DMS 273 (cell line): ENCODE results near the gene NMUR1.

Experiments
- DNase-seq: peaks from one replicate; lab custom pipeline; 2025; ENCODE audit not compliant: unreplicated experiment; lab: John Stamatoyannopoulos, UW

The NMUR1 gene

GRCh38 chr2:231527955-231528635 is 2.1 kb downstream of the NMUR1 start:
- no peak for DNase-seq

DNA sequence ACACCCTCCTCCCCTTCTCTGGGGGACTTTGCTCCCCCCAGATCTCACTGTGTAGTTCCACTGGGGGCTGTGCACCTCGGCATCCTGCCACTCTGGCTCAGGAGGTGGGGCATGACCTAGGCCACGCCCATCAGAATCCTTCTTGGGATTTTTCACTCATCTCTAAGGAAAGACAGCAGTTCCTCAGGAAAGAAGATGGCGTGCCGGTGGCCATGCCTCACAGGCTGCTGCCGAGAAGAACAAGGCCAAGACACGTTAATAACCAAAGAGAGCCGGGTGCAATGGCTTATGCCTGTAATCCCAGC is 3.2 kb downstream of the NMUR1 start:
- DNase-seq, result no peak

- no peak for DNase-seq
Measured at GRCh38 chr2:231526341-231527090, 3.7 kb downstream of the NMUR1 start.

GRCh38 chr2:231525248-231526163 is 4.7 kb downstream of the NMUR1 start:
- DNase-seq, result no peak

GRCh38 chr2:231524477-231525247 is 5.6 kb downstream of the NMUR1 start:
- DNase-seq, result no peak

DNA sequence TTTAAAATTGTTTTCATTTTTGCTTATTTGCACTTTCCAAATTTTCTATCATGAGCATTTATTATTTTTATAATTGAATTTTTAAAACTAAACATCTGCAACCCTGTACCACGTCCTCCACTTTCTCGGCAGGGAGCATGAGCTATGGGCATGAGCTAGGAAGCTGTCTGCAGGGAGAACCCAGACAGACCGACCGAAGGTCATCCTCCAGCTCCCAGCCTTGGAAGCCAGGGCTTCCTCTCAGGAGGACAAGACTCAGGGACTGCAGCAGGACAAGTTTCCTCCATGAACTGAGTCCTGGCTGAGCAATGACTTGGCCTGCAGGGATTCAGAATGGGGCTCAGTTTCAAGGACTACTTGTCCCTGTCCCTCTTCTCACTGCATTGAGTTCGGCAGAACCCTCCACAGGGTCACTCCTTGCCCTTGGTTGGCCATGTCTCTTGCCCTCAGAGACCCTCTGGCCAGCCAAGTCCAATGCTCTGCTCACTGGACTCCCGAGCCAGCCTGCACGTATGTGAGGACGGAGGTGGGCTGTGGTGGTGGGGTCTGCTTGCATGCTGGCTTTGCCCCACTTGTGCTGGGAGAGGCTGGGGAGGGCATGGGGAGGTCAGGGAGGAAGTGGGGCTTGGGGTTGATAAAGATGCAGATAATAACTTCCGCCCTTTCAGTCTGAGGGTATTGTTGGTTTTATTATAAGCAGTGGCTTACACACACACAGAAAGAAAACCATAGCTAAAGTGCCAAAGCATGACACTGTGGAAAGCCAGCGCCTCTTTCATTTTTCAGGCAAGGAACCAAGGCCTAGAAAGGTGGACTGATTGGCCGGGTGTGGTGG is 6.6 kb downstream of the NMUR1 start:
- no peak for DNase-seq

DNA sequence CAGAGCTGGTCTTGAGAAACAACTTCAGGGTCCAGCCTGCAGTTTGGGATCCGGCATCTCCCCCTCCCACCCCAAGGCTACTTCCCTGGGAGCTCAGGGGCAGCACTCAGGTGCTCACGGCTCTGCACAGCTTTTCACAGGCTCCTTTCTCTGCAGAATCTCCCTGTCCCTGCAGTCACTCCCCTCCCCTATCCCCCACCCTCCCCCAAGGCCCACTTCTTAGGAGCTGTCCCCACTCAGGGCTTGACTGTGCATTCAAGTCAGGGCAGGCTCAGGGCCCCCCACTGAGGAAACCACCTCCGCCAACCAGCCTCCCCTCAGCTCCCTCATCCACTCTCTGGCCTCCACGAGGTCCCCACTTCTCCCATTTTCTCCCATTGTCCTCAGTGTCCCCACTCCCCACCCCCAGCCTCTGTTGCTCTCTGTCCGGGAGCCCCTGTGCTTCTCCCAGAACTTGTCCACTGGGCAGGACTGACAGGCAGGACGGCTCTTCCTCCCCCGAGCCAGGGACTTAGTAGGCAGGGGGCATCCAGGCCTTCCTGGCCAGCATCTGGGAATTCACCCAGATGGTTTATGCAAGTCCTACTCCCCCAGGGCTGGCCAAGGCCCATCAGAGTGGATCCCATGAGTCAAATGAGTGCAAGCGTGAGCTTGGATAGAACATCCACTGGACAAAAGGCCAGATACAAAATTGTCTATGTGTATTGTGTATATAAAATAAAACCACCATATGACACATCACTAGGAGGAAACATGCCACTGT is 7.6 kb downstream of the NMUR1 start:
- DNase-seq, result no peak

GRCh38 chr2:231521443-231521842 is 8.8 kb downstream of the NMUR1 start:
- no peak for DNase-seq

DNA sequence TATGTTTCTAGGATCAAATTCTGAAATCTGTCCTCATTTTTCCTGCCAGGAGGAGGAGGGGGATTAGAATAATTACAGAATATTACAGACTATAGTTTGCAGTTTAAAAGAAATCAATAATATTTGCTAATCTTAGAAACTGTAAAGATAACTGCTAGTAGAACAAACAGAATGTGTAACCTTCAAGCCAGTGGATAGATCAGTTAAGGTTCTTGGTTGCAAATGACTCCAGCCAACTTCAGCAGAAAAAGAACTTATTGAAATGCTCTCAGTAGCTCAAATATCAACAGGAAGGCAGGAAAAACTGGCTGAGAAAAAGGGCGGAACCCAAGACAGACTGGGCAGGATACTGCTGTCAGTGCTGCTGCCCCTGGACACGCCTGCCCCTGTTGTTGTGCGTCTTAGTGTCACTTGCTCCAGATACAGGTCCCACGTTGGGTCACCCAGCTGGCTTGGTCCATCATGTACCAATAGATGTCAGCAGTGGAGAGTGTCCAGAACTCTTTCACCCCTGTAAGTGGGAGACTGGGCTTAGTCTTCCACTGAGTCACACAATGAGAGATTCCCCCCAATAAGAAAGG is 10.2 kb downstream of the NMUR1 start:
- no peak for DNase-seq

DNA sequence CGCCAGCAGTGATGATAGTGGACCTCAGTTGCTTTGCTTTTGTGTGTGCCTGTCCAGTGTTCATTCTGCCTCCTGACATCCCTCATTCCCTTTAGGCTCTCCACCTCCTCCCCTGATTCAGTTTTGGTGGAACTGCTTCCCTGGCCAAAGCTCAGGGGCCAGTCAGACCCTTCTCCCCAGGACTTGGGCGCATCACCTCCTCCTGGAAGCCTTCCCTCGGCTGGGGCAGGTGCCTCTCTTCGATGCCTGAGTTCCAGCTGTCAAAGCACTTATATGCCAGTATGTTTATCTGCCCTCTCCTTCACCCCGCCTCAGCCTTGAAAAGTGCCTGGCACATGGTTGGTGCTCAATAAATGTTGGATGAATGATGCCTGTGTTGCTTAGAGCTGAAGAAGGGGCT is 11.5 kb downstream of the NMUR1 start:
- no peak for DNase-seq

GRCh38 chr2:231515603-231516002 is 14.6 kb downstream of the NMUR1 start:
- DNase-seq, result no peak

GRCh38 chr2:231514951-231515297 is 15.3 kb downstream of the NMUR1 start:
- peak; percentile 36 for DNase-seq

- peak; percentile 99 for DNase-seq
Measured at GRCh38 chr2:231514225-231514950, 15.9 kb downstream of the NMUR1 start.

DNA sequence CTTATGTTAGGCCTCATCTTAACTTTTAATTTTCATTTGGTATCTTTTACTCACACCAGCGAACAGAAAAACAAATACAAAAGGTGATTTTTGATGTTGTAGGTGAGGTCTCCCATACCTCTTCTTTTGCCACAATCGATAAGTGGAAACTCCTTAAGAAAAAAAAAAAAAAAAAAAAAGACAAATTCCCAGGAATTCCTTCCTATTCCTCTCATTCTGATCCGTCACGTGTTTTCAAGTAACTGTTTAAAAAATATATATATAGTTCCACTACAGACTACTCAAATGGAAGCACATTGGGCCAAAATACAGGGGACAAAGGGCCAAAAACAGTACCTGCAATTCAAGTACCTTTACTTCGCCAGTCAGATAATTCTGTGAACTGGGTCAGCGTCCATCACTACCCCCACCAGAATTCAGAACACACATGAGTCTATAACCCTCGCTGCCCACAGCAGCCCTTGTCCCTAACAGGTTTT is 16.5 kb downstream of the NMUR1 start:
- no peak for DNase-seq

DNA sequence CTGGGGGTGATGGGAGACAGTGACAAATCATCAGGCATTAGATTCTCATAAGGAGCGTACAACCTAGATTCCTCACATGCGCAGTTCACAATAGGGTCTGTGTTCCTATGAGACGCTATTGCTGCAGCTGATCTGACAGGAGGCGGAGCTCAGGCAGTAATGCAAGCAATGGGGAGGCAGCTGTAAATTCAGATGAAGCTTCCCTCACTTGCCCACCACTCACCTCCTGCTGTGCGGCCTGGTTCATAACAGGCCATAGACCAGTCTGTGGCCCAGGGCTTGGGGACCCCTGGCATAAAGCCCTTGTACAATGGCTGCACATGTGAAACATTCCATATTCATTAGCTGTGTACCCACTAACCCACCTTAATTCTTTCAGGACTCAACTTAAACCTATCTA is 18.0 kb downstream of the NMUR1 start:
- DNase-seq, result no peak

- no peak for DNase-seq
Measured at GRCh38 chr2:231503766-231504165, 26.5 kb downstream of the NMUR1 start.

DNA sequence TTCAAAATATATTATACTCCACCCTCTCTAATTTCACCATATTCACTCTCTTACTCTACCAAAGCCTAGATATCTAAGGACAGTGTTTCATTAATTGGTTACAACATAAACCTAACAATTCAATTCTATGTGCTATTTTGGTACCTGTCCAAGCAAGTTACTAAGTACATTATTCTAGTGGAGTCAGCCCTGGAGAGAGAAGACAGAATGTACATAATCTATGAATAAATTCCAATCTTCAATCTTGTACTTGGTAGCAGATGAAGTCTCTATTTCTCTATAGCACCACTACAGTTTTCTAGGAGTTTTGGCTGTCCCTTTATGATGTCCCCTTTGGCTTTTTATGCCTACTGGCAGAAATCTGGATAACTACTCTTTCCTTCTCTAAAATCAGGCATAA is 27.6 kb downstream of the NMUR1 start:
- no peak for DNase-seq

GRCh38 chr2:231497651-231498050 is 32.6 kb downstream of the NMUR1 start:
- no peak for DNase-seq
